H9 (cell line): ENCODE data around the gene RYR1. TPM values are rescaled to one million over a fixed set of nuclear protein-coding genes. Genes with fewer than 3 reads are reported as not detected.

Experiments
- DNase-seq: peaks from one replicate; pipeline ENCODE4 v3.0.0-alpha.2; 2017
- H2AFZ ChIP-seq: one replicate; pipeline ENCODE4 v1.6.1; 2013; ENCODE audit warnings: mild to moderate bottlenecking, low read length, control low read depth, moderate library complexity
- H2AK5ac ChIP-seq: 2 replicates; pipeline ENCODE4 v1.6.1; 2013; ENCODE audit warnings: low read length, control low read depth, mixed read lengths; ENCODE audit not compliant: insufficient read length
- H2BK120ac ChIP-seq: one replicate; pipeline ENCODE4 v1.6.1; 2013; ENCODE audit warnings: low read depth, mild to moderate bottlenecking, low read length, control low read depth, inconsistent platforms; ENCODE audit not compliant: poor library complexity, severe bottlenecking
- H2BK12ac ChIP-seq: 2 replicates; pipeline ENCODE4 v1.6.1; 2013; ENCODE audit warnings: low read length, control low read depth, mixed read lengths, low read depth; ENCODE audit not compliant: insufficient read length
- H2BK15ac ChIP-seq: 2 replicates; pipeline ENCODE4 v1.6.1; 2013; ENCODE audit warnings: low read depth, low read length, control low read depth
- H2BK20ac ChIP-seq: one replicate; pipeline ENCODE4 v1.6.1; 2013; ENCODE audit warnings: low read depth, mild to moderate bottlenecking, low read length, control low read depth, inconsistent platforms; ENCODE audit not compliant: poor library complexity, severe bottlenecking
- H2BK5ac ChIP-seq: 2 replicates; pipeline ENCODE4 v1.6.1; 2013; ENCODE audit warnings: low read length, control low read depth, mixed read lengths; ENCODE audit not compliant: insufficient read length
- H3K14ac ChIP-seq: 2 replicates; pipeline ENCODE4 v1.6.1; 2013; ENCODE audit warnings: low read length, control low read depth; ENCODE audit not compliant: insufficient read depth
- H3K18ac ChIP-seq: 2 replicates; pipeline ENCODE4 v1.6.1; 2013; ENCODE audit warnings: low read depth, mild to moderate bottlenecking, mixed read lengths, low read length, control low read depth; ENCODE audit not compliant: insufficient read length
- H3K23ac ChIP-seq: 2 replicates; pipeline ENCODE4 v1.6.1; 2013; ENCODE audit warnings: low read length, control low read depth, mixed read lengths, low read depth; ENCODE audit not compliant: insufficient read length
- H3K23me2 ChIP-seq: 2 replicates; pipeline ENCODE4 v1.6.1; 2013; ENCODE audit warnings: low read depth, mild to moderate bottlenecking, mixed read lengths, low read length, control low read depth; ENCODE audit not compliant: insufficient read length, poor library complexity, severe bottlenecking
- H3K27ac ChIP-seq: 2 replicates; pipeline ENCODE4 v1.5.1; 2013; ENCODE audit warnings: low read length, control low read depth, mixed read lengths, low read depth; ENCODE audit not compliant: insufficient read length
- H3K27me3 ChIP-seq: 2 replicates; pipeline ENCODE4 v1.6.1; 2013; ENCODE audit warnings: low read length, control low read depth, inconsistent platforms; ENCODE audit not compliant: insufficient read depth
- H3K4ac ChIP-seq: 2 replicates; pipeline ENCODE4 v1.6.1; 2013; ENCODE audit warnings: low read depth, mild to moderate bottlenecking, control low read depth, inconsistent platforms, low read length, moderate library complexity
- H3K4me1 ChIP-seq: 2 replicates; pipeline ENCODE4 v1.6.1; 2013; ENCODE audit warnings: low read length, control low read depth, inconsistent platforms; ENCODE audit not compliant: insufficient read depth
- H3K4me2 ChIP-seq: 2 replicates; pipeline ENCODE4 v1.6.1; 2013; ENCODE audit warnings: low read length, control low read depth, mixed read lengths; ENCODE audit not compliant: insufficient read length, insufficient read depth
- H3K56ac ChIP-seq: 2 replicates; pipeline ENCODE4 v1.6.1; 2013; ENCODE audit warnings: low read depth, mild to moderate bottlenecking, mixed read lengths, low read length, control low read depth; ENCODE audit not compliant: insufficient read length
- H3K79me1 ChIP-seq: 2 replicates; pipeline ENCODE4 v1.6.1; 2013; ENCODE audit warnings: low read depth, mild to moderate bottlenecking, moderate library complexity, low read length, control low read depth, inconsistent platforms; ENCODE audit not compliant: insufficient read depth, poor library complexity, severe bottlenecking
- H3K79me2 ChIP-seq: 2 replicates; pipeline ENCODE4 v1.6.1; 2013; ENCODE audit warnings: low read length, control low read depth, inconsistent platforms; ENCODE audit not compliant: insufficient read depth
- H3K9ac ChIP-seq: 2 replicates; pipeline ENCODE4 v1.6.1; 2013; ENCODE audit warnings: low read length, control low read depth, mixed read lengths; ENCODE audit not compliant: insufficient read length; ENCODE audit errors: extremely low read depth
- H3K9me3 ChIP-seq: one replicate; pipeline ENCODE4 v1.6.1; 2013; ENCODE audit warnings: low read depth, low read length, inconsistent platforms; ENCODE audit not compliant: control insufficient read depth
- H3T11ph ChIP-seq: one replicate; pipeline ENCODE4 v1.6.1; 2013; ENCODE audit warnings: mild to moderate bottlenecking, low read length, control low read depth, inconsistent platforms
- H4K20me1 ChIP-seq: one replicate; pipeline ENCODE4 v1.6.1; 2013; ENCODE audit not compliant: control insufficient read depth, insufficient read length, insufficient read depth
- H4K5ac ChIP-seq: 2 replicates; pipeline ENCODE4 v1.6.1; 2013; ENCODE audit warnings: low read depth, mild to moderate bottlenecking, mixed read lengths, low read length, control low read depth; ENCODE audit not compliant: insufficient read length
- H4K8ac ChIP-seq: replicated peaks from 2 replicates; pipeline ENCODE4 v1.6.1; 2013; ENCODE audit warnings: low read length, control low read depth, mixed read lengths, low read depth; ENCODE audit not compliant: insufficient read length
- H4K91ac ChIP-seq: 2 replicates; pipeline ENCODE4 v1.6.1; 2013; ENCODE audit warnings: low read depth, mild to moderate bottlenecking, moderate library complexity, mixed read lengths, low read length, control low read depth; ENCODE audit not compliant: insufficient read length
- H3K27ac Mint-ChIP-seq, 3 experiments: 2 replicates in 2 of 3; 3 replicates in 1 of 3; pipeline ENCODE4 v1.8.0; 2020 to 2021; ENCODE audit warnings: mixed read lengths in 3 of 3, mild to moderate bottlenecking in 1 of 3, moderate library complexity in 1 of 3
- H3K27me3 Mint-ChIP-seq: 2 replicates; pipeline ENCODE4 v1.8.0; 2021; ENCODE audit warnings: low read depth, mild to moderate bottlenecking, moderate library complexity, mixed read lengths
- H3K36me3 Mint-ChIP-seq, 3 experiments: 2 replicates in 2 of 3; 3 replicates in 1 of 3; pipeline ENCODE4 v1.8.0; 2020 to 2021; ENCODE audit warnings: low read depth in 3 of 3, mixed read lengths in 3 of 3; ENCODE audit not compliant: insufficient read depth in 1 of 3
- H3K4me1 Mint-ChIP-seq, 2 experiments: 2 replicates each; pipeline ENCODE4 v1.8.0; 2020; ENCODE audit warnings: mixed read lengths in 2 of 2
- H3K4me3 Mint-ChIP-seq, 2 experiments: 2 replicates in 1 of 2; 3 replicates in 1 of 2; pipeline ENCODE4 v1.8.0; 2020 to 2021; ENCODE audit warnings: mild to moderate bottlenecking in 2 of 2, mixed read lengths in 2 of 2, moderate library complexity in 1 of 2
- H3K9me3 Mint-ChIP-seq, 2 experiments: 2 replicates in 1 of 2; 3 replicates in 1 of 2; pipeline ENCODE4 v1.8.0; 2020; ENCODE audit warnings: mild to moderate bottlenecking in 2 of 2, mixed read lengths in 2 of 2, moderate library complexity in 1 of 2
- WGBS: extraction: QIAGEN DNeasy Blood & Tissue Kit; methylation state at CpG from one replicate; pipeline ENCODE4 v1.1.7; 2013; ENCODE audit warnings: missing lambda C conversion rate, low lambda C conversion rate, mixed read lengths; ENCODE audit not compliant: insufficient read length; ENCODE audit errors: extremely low coverage; 5-methylcytosine and 5-hydroxymethylcytosine counted together
- total RNA-seq: library from RNA; stranded (reverse); gene quantifications from 2 replicates; pipeline ENCODE4 v1.2.1, GENCODE V29; 2021
- TF ChIP-seq, protein P1 (sequence below): fragments of 200-600 bp; sonication (generic); conservative IDR thresholded peaks from 3 replicates; pipeline ENCODE4 v1.8.0; 2021; ENCODE audit warnings: antibody characterized with exemption, mild to moderate bottlenecking

The RYR1 gene
- total RNA-seq, 1 experiment from 2014 or later, result 8.9 TPM

GRCh38 chr19:38509027-38509426 is 75.5 kb downstream of the RYR1 start:
- no peak overlapping the region for H2AK5ac ChIP-seq
- Mint-ChIP-seq H3K4me1 (peaks cover 9 to 13% of the 10 kb centered on the region in 2 experiments; a peak in 3 of 4 replicates), H3K36me3 (peaks cover 38 to 60% (median 47%) of the 10 kb centered on the region in 3 experiments; a peak in 6 of 7 replicates), H3K9me3 (no peaks in the 10 kb centered on the region), H3K27me3 (no peaks in the 10 kb centered on the region; the same call in 1 of the 2 replicates), H3K4me3 (no peak overlapping the region), H3K27ac (no peak overlapping the region)
- H3K79me2 ChIP-seq, result no peaks in the 10 kb centered on the region
- H3K4me1 ChIP-seq, result no peaks in the 10 kb centered on the region; the same call in 1 of the 2 replicates
- H3K14ac ChIP-seq, result no peak overlapping the region
- H2BK12ac ChIP-seq, result no peak overlapping the region
- H3T11ph ChIP-seq, result no peak overlapping the region
- no peak overlapping the region for H4K5ac ChIP-seq
- H3K4me2 ChIP-seq, result no peak overlapping the region
- H2BK20ac ChIP-seq, result no peak overlapping the region
- no peak overlapping the region for H3K56ac ChIP-seq
- H2BK15ac ChIP-seq, result no peak overlapping the region
- H2BK120ac ChIP-seq, result no peak overlapping the region
- no peaks in the 10 kb centered on the region for H3K27me3 ChIP-seq
- no peak overlapping the region for H3K18ac ChIP-seq
- no peak overlapping the region for H2AFZ ChIP-seq
- H4K91ac ChIP-seq, result no peak overlapping the region
- H4K20me1 ChIP-seq, result no peaks in the 10 kb centered on the region
- TF ChIP-seq, protein P1, sequence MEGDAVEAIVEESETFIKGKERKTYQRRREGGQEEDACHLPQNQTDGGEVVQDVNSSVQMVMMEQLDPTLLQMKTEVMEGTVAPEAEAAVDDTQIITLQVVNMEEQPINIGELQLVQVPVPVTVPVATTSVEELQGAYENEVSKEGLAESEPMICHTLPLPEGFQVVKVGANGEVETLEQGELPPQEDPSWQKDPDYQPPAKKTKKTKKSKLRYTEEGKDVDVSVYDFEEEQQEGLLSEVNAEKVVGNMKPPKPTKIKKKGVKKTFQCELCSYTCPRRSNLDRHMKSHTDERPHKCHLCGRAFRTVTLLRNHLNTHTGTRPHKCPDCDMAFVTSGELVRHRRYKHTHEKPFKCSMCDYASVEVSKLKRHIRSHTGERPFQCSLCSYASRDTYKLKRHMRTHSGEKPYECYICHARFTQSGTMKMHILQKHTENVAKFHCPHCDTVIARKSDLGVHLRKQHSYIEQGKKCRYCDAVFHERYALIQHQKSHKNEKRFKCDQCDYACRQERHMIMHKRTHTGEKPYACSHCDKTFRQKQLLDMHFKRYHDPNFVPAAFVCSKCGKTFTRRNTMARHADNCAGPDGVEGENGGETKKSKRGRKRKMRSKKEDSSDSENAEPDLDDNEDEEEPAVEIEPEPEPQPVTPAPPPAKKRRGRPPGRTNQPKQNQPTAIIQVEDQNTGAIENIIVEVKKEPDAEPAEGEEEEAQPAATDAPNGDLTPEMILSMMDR, result no peak
- no peaks in the 10 kb centered on the region for H3K79me1 ChIP-seq
- H3K23me2 ChIP-seq, result no peaks in the 10 kb centered on the region
- no CpG with 5 or more reads among the region's 2 CpGs for WGBS
- H3K23ac ChIP-seq, result no peak overlapping the region
- no peak overlapping the region for H4K8ac ChIP-seq
- no peak overlapping the region for H2BK5ac ChIP-seq
- no peak overlapping the region for H3K9ac ChIP-seq
- H3K27ac ChIP-seq, result no peak overlapping the region
- no peaks in the 10 kb centered on the region for H3K9me3 ChIP-seq
- no peak overlapping the region for H3K4ac ChIP-seq
- DNase-seq, result no peak
